ENCODE results near the gene MCTS1. TPM values are rescaled to one million over a fixed set of nuclear protein-coding genes. Genes with fewer than 3 reads are reported as not detected.

The MCTS1 gene
- total RNA-seq, 1 donor from 2014 or later: 27.2 TPM

DNA sequence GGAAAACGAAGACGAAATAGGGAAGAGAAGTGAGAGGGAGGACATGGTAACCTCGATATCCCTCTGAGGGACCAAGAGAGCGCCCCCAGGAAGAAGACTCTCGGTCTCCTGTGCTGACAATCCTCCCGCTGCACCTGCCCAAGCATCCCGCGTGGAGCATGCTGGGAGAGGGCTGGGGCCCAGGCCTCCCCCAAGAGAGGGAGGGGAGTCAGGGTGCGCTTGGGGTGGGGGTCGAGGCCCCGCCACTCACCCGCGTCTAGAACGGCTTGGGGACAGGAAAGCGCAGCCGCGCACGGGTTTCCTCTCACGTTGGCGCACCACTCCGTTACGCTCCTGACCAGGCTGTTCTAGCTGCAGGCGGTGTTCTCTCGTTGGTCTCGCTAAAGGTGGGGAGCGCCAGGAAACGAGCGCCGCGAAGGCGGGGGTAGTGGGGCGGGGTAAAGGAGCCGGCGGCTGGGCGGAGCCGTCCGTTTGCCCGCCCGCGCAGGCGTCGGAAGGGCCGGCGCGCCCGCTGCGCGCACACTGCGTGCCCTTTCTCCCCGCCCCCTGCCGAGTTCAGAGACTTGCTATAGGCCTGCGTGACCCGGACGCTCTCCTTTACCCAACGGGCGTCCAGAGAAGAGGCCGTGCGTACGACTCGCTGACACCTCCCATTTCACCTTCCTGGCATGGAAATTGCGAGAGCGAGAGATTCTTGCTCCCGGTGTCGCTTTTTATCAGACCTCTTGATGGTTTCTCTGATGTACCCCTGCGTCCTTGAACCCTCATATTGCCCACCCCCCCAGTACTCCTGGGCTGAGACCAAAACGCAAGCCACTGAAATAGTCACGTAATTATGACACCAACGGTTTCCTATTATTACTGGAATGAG lies 26.0 kb downstream of the MCTS1 start, which contains the start of gene C1GALT1C1:
TSS of gene C1GALT1C1 (minus strand) at position 388 of the 871 bp plus-strand sequence. CDS start 2,888 bp downstream, outside the sequence.
- Histone ChIP-seq H3K4me1 (no peaks in the 10 kb centered on the region), H4K20me1 (ENCODE audit: low read depth) (no peaks in the 10 kb centered on the region), H3K4me3 (peak within 1 kb of the TSS; percentile 57), H3K27me3 (no peaks in the 10 kb centered on the region), H2AFZ (replicated peaks) (peak within 1 kb of the TSS; percentile 69), H3K27ac (peak within 1 kb of the TSS; percentile 87), H3K9ac (peak within 1 kb of the TSS; percentile 30), H3K79me2 (ENCODE audit: low read depth) (peaks cover 15% of the 10 kb centered on the region), H3F3A (ENCODE audit: low read depth) (peaks cover 6% of the 10 kb centered on the region), H3K4me2 (peak within 1 kb of the TSS; percentile 74), H3K36me3 (no peaks in the 10 kb centered on the region), H3K9me3 (ENCODE audit: low read depth) (no peaks in the 10 kb centered on the region)
- no peaks in the 10 kb centered on the region for H3K4me1 Mint-ChIP-seq
- peak within 1 kb of the TSS; percentile 48 for H3K27ac Mint-ChIP-seq
- peak within 1 kb of the TSS; percentile 88 for H3K4me3 Mint-ChIP-seq
- no peaks in the 10 kb centered on the region for H3K36me3 Mint-ChIP-seq
- peaks cover 6% of the 10 kb centered on the region for H3K9me3 Mint-ChIP-seq
- no peaks in the 10 kb centered on the region for H3K27me3 Mint-ChIP-seq (ENCODE audit: insufficient read depth, low read depth)
- peak; percentile 96 for DNase-seq (ENCODE audit: low spot score)
- TF ChIP-seq EZH2 (IDR thresholded peaks at IDR 0.05): no peak
- TF ChIP-seq, protein P1, sequence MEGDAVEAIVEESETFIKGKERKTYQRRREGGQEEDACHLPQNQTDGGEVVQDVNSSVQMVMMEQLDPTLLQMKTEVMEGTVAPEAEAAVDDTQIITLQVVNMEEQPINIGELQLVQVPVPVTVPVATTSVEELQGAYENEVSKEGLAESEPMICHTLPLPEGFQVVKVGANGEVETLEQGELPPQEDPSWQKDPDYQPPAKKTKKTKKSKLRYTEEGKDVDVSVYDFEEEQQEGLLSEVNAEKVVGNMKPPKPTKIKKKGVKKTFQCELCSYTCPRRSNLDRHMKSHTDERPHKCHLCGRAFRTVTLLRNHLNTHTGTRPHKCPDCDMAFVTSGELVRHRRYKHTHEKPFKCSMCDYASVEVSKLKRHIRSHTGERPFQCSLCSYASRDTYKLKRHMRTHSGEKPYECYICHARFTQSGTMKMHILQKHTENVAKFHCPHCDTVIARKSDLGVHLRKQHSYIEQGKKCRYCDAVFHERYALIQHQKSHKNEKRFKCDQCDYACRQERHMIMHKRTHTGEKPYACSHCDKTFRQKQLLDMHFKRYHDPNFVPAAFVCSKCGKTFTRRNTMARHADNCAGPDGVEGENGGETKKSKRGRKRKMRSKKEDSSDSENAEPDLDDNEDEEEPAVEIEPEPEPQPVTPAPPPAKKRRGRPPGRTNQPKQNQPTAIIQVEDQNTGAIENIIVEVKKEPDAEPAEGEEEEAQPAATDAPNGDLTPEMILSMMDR (IDR thresholded peaks at IDR 0.05): no peak
- TF ChIP-seq EZH2phosphoT487 (IDR thresholded peaks at IDR 0.05): no peak

DNA sequence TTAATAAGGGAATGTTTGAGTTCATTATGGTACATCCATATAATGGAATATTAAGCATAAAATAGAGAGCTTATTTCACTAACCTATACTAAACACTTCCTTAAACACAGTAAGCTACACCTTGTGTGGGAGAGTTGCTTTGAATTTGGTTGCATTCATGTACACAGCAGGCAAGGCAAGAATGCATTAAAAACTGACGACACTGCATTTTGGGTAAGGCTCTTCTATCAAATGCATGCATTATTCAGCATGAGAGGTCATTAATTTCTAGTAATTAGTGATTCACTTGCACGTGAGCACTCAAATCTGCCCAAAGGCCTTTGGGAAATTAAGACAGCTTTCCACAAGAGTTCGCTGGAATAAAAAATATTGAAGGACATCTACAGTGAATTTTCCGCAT lies 34.7 kb downstream of the MCTS1 start:
- Histone ChIP-seq H3K36me3 (no peaks in the 10 kb centered on the region), H4K20me1 (ENCODE audit: low read depth) (no peaks in the 10 kb centered on the region), H3F3A (ENCODE audit: low read depth) (no peaks in the 10 kb centered on the region), H3K4me1 (no peaks in the 10 kb centered on the region), H3K27me3 (no peaks in the 10 kb centered on the region), H3K4me2 (no peak overlapping the region), H2AFZ (replicated peaks) (no peak overlapping the region), H3K79me2 (ENCODE audit: low read depth) (no peaks in the 10 kb centered on the region), H3K27ac (no peak overlapping the region), H3K4me3 (no peak overlapping the region), H3K9ac (no peak overlapping the region), H3K9me3 (ENCODE audit: low read depth) (no peaks in the 10 kb centered on the region)
- TF ChIP-seq, protein P1 (IDR thresholded peaks at IDR 0.05): no peak
- Mint-ChIP-seq H3K36me3 (no peaks in the 10 kb centered on the region), H3K4me3 (no peak overlapping the region), H3K9me3 (no peaks in the 10 kb centered on the region), H3K4me1 (no peaks in the 10 kb centered on the region), H3K27me3 (ENCODE audit: insufficient read depth, low read depth) (no peaks in the 10 kb centered on the region), H3K27ac (no peak overlapping the region)
- no peak for DNase-seq (ENCODE audit: low spot score)

DNA sequence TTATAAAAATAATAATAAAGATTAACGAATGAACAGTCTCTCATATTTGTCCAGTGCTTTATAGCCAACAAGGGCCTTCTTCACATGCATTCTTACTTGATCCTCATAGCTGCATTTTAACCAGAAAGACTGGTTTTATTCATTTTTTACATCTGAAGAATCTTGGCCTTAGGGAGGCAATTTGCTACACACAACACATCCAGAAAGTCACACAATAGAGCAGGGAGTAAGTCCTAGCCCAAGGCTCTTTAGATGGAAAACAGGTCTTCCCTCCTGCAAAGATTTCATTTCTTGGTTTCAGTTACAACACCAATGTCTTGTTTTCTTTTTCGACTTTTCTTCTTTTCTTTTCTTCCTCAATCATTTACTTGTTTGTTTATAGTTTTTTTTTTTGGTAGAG lies 39.0 kb downstream of the MCTS1 start:
- Mint-ChIP-seq H3K27me3 (ENCODE audit: insufficient read depth, low read depth) (peaks cover 2% of the 10 kb centered on the region), H3K4me3 (no peak overlapping the region), H3K27ac (no peak overlapping the region), H3K9me3 (peaks cover 2% of the 10 kb centered on the region), H3K4me1 (no peaks in the 10 kb centered on the region), H3K36me3 (no peaks in the 10 kb centered on the region)
- no peak overlapping the region for H3K9ac ChIP-seq
- H3K9me3 ChIP-seq (ENCODE audit: low read depth): no peaks in the 10 kb centered on the region
- TF ChIP-seq EZH2phosphoT487 (IDR thresholded peaks at IDR 0.05) (no peak), EZH2 (IDR thresholded peaks at IDR 0.05) (no peak)
- TF ChIP-seq, protein P1 (IDR thresholded peaks at IDR 0.05): no peak
- no peaks in the 10 kb centered on the region for H3K79me2 ChIP-seq (ENCODE audit: low read depth)
- H3F3A ChIP-seq (ENCODE audit: low read depth): no peaks in the 10 kb centered on the region
- no peaks in the 10 kb centered on the region for H3K4me1 ChIP-seq
- H3K4me3 ChIP-seq: no peak overlapping the region
- H3K27ac ChIP-seq: no peak overlapping the region
- no peak overlapping the region for H2AFZ ChIP-seq (replicated peaks)
- H3K4me2 ChIP-seq: no peak overlapping the region
- DNase-seq (ENCODE audit: low spot score): no peak
- H3K27me3 ChIP-seq: no peaks in the 10 kb centered on the region
- no peaks in the 10 kb centered on the region for H4K20me1 ChIP-seq (ENCODE audit: low read depth)
- no peaks in the 10 kb centered on the region for H3K36me3 ChIP-seq
